HG03439 (cell line): ENCODE data around the gene ARHGEF1.

Experiments used
- ATAC-seq: cut with Tn5 transposase; IDR thresholded peaks from one replicate; pipeline ENCODE4 v1.9.1; 2021; ENCODE audit warnings: mild to moderate bottlenecking, moderate library complexity; ENCODE audit not compliant: unreplicated experiment

ARHGEF1 gene

GRCh38 chr19:41947091-41947490 is 64.1 kb downstream of the ARHGEF1 start:
- no peak for ATAC-seq

- no peak for ATAC-seq
Measured at GRCh38 chr19:41951686-41952172, 68.7 kb downstream of the ARHGEF1 start.

- no peak for ATAC-seq
Measured at GRCh38 chr19:41955521-41955920, 72.5 kb downstream of the ARHGEF1 start.

- ATAC-seq: no peak
Measured at GRCh38 chr19:41956621-41957020, 73.6 kb downstream of the ARHGEF1 start.
